Measurements from ENCODE around the gene RIC3. TPM values are rescaled to one million over a fixed set of nuclear protein-coding genes. Genes with fewer than 3 reads are reported as not detected.

RIC3 gene
- total RNA-seq, 2 donors from 2014 or later, result 25.0 to 27.3 TPM

DNA sequence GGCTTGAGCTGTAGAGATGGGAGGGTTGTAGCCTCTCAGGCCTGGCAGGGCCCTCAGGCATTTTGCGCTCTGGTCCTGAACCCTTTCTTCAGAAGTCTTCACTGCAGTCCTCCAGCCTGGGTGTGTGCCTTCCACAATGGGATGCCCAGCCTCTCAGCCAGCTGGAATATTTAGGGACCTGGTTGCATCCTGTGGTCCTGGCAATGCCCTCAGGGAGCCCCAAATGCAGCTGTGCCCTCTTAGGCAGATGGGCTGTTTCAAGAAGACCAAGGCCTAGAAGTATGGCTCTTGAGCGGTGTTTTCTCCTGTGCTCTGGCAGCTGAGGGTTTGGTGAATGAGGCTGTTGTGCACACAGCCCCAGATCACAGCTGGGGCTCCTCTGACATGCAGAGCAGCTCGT, 81.1 kb downstream of the RIC3 start:
- Histone ChIP-seq H3K9me3 (no peaks in the 10 kb centered on the region), H3K4me1 (replicated peaks) (no peaks in the 10 kb centered on the region), H3K27me3 (replicated peaks; ENCODE audit: insufficient read depth) (no peaks in the 10 kb centered on the region), H3K4me3 (no peak overlapping the region), H3K36me3 (no peaks in the 10 kb centered on the region), H3K27ac (no peak overlapping the region)
- intact Hi-C loops (cut with DNase I), result loop anchor here (5.0 kb wide), 1 partner anchor 65 kb away; no protein-coding TSS in a partner anchor
- WGBS, result 88% methylated on average over 3 of the region's 3 CpGs
- DNase-seq (ENCODE audit: low spot score), result no peak
- TF ChIP-seq POLR2A (IDR thresholded peaks at IDR 0.05), result no peak

DNA sequence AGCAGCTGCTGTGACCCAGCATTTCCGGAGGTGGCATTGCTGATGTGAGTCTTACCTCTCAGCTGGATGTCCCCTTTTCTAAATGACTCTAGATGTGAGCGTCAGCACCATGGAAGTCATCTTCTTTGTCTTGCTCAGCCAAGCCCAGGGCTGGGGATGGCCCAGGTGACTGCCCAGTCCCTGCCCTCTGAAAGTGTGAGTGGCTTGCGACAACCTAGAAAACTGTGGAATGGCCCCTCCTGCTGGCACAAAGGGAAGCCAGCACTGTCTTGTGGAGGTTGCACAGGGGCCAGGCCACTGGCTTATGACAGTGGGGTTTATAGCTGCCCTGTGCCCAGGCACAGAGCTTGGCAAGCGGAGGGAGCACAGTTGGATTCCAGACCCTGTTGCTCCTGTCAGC, 81.6 kb downstream of the RIC3 start:
- Histone ChIP-seq H3K27ac (no peak overlapping the region), H3K4me1 (replicated peaks) (no peaks in the 10 kb centered on the region)

DNA sequence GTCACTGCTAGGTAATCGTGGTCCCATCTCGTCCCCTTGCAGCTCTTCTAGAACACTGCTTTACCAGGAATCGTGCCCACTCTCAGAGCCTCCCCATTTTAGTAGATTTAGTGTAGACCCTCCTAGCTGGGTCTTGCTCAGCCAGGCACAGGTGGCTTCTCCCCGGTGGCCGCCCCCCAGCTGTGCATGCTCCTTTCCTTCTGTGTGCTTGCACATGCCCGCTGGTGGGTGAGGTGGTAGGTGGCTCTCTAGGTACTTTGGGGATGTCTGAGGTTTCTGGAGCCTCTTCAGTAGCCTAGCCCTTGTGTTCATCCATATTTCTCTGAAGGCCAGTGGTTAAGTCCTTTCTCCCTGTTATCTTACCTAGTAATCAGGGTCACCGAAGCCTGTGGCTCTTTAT, 82.3 kb downstream of the RIC3 start:
- Histone ChIP-seq H3K4me1 (replicated peaks) (no peaks in the 10 kb centered on the region), H3K27me3 (replicated peaks; ENCODE audit: insufficient read depth) (no peaks in the 10 kb centered on the region), H3K4me3 (no peak overlapping the region), H3K27ac (no peak overlapping the region), H3K36me3 (no peaks in the 10 kb centered on the region), H3K9me3 (no peaks in the 10 kb centered on the region)
- intact Hi-C loops (cut with DNase I), result loop anchor here (5.0 kb wide), 1 partner anchor 64 kb away; no protein-coding TSS in a partner anchor
- no peak for DNase-seq (ENCODE audit: low spot score)
- no peak for TF ChIP-seq POLR2AphosphoS5 (IDR thresholded peaks at IDR 0.05)
- TF ChIP-seq, protein P1, sequence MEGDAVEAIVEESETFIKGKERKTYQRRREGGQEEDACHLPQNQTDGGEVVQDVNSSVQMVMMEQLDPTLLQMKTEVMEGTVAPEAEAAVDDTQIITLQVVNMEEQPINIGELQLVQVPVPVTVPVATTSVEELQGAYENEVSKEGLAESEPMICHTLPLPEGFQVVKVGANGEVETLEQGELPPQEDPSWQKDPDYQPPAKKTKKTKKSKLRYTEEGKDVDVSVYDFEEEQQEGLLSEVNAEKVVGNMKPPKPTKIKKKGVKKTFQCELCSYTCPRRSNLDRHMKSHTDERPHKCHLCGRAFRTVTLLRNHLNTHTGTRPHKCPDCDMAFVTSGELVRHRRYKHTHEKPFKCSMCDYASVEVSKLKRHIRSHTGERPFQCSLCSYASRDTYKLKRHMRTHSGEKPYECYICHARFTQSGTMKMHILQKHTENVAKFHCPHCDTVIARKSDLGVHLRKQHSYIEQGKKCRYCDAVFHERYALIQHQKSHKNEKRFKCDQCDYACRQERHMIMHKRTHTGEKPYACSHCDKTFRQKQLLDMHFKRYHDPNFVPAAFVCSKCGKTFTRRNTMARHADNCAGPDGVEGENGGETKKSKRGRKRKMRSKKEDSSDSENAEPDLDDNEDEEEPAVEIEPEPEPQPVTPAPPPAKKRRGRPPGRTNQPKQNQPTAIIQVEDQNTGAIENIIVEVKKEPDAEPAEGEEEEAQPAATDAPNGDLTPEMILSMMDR (IDR thresholded peaks at IDR 0.05), result no peak
- no peak for TF ChIP-seq POLR2A (IDR thresholded peaks at IDR 0.05)
- 82% methylated on average over 7 of the region's 7 CpGs for WGBS

More for the DNA sequence above, 81.6 kb downstream of the RIC3 start:
- Histone ChIP-seq H3K4me3 (no peak overlapping the region), H3K36me3 (no peaks in the 10 kb centered on the region), H3K9me3 (no peaks in the 10 kb centered on the region), H3K27me3 (replicated peaks; ENCODE audit: insufficient read depth) (no peaks in the 10 kb centered on the region)
- TF ChIP-seq POLR2A (IDR thresholded peaks at IDR 0.05) (no peak), POLR2AphosphoS5 (IDR thresholded peaks at IDR 0.05) (no peak)
- TF ChIP-seq, protein P1 (IDR thresholded peaks at IDR 0.05), result no peak
- no peak for DNase-seq (ENCODE audit: low spot score)
- intact Hi-C loops (cut with DNase I), result loop anchor here (5.0 kb wide), 1 partner anchor 65 kb away; no protein-coding TSS in a partner anchor
- 92% methylated on average over 4 of the region's 4 CpGs for WGBS

DNA sequence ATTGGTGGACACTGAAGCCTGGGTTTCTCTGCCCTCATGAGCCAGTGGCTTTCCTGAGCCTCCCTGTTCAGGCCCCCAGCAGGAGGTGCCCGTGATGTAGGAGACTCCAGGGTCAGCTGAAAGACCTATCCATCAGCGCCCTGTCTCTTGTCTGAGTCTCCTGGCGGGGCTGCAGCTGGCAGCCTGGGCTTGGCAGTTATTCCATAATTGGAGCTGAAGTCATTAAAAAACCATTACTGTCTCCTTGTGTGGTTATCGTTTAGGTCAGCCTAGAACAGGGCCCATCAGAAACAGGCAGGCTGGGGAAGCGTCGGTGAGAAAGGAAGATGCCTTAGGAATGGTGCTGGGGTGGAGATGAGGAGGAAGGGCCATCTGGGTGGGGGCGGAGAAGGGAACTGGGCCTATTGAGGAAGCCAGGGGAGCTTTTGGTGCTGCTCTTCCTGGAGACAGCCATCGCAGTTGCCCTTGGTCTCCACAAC, 82.8 kb downstream of the RIC3 start:
- no peak overlapping the region for H3K4me3 ChIP-seq
- no peaks in the 10 kb centered on the region for H3K4me1 ChIP-seq (replicated peaks)
- H3K27me3 ChIP-seq (replicated peaks; ENCODE audit: insufficient read depth), result no peaks in the 10 kb centered on the region
- TF ChIP-seq POLR2AphosphoS5 (IDR thresholded peaks at IDR 0.05), result no peak
- intact Hi-C loops (cut with DNase I), result loop anchor here (5.0 kb wide), 1 partner anchor 64 kb away; no protein-coding TSS in a partner anchor
- H3K9me3 ChIP-seq, result no peaks in the 10 kb centered on the region
- DNase-seq (ENCODE audit: low spot score), result no peak
- H3K27ac ChIP-seq, result no peak overlapping the region
- no peaks in the 10 kb centered on the region for H3K36me3 ChIP-seq
- 51% methylated on average over 8 of the region's 8 CpGs for WGBS

DNA sequence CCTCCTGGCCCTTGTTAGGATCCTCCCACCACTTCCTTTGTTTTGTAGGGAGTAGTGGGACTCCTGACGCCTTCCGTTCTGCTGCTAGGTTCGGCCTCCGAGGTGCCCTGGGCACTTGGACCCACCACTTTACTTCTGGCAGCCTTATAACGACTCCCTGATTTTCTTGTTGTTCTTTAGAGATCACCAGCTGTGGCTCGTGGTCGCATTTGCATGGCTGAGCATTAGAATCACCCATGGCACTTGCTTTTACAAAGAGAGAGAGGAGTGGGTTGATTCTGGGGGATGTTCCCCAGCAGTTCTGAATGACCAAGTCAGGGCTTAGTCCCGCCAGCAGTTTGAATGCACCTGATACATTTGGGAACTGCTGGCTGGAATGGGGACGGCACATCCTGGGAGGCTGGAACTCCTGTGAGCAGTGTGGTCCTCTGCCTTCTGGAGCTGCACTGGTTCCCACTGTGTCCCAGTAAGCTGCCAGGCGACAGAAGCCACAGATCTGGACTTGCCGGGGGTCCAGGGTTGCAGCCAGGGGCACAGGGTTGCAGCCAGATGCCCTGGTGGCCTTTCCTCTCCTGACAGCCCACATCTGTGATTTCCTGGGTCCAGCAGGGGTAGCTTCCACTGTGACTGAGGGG, 83.7 kb downstream of the RIC3 start:
- no peaks in the 10 kb centered on the region for H3K36me3 ChIP-seq
- no peak overlapping the region for H3K27ac ChIP-seq
- no peak for DNase-seq (ENCODE audit: low spot score)
- intact Hi-C loops (cut with DNase I), result loop anchor here (5.0 kb wide), 1 partner anchor 63 kb away; no protein-coding TSS in a partner anchor
- TF ChIP-seq, protein P1 (IDR thresholded peaks at IDR 0.05), result no peak
- TF ChIP-seq POLR2A (IDR thresholded peaks at IDR 0.05) (no peak), POLR2AphosphoS5 (IDR thresholded peaks at IDR 0.05) (no peak)
- H3K4me1 ChIP-seq (replicated peaks), result no peaks in the 10 kb centered on the region
- no peaks in the 10 kb centered on the region for H3K9me3 ChIP-seq
- no peak overlapping the region for H3K4me3 ChIP-seq
- no peaks in the 10 kb centered on the region for H3K27me3 ChIP-seq (replicated peaks; ENCODE audit: insufficient read depth)
- WGBS, result 80% methylated on average over 11 of the region's 11 CpGs

DNA sequence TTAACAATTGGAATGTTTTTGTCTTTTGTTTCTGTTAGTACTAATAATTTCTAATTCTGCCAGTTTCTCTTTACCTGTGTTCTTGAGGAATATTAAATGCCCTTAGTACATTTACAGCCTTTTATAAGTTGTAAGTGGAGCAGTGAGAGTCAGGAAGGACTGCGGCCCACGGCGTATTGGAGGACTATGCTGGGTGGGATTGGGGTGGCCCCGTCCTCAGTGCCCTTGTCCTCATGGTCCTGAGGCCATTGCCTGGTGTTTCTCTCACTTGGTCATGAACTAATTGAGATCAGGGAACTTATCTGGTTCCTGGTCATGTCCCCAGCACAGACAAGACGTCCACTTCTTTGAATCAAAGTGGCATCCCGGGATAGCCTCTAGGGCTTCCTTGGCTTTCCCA, 84.5 kb downstream of the RIC3 start:
- DNase-seq (ENCODE audit: low spot score), result no peak
- Histone ChIP-seq H3K27ac (no peak overlapping the region), H3K27me3 (replicated peaks; ENCODE audit: insufficient read depth) (no peaks in the 10 kb centered on the region), H3K4me1 (replicated peaks) (no peaks in the 10 kb centered on the region), H3K4me3 (no peak overlapping the region), H3K9me3 (no peaks in the 10 kb centered on the region), H3K36me3 (no peaks in the 10 kb centered on the region)
- intact Hi-C loops (cut with DNase I), result no loop called here
- 94% methylated on average over 6 of the region's 6 CpGs for WGBS
- TF ChIP-seq POLR2A (IDR thresholded peaks at IDR 0.05), result no peak
- TF ChIP-seq, protein P1 (IDR thresholded peaks at IDR 0.05), result no peak
- TF ChIP-seq POLR2AphosphoS5 (IDR thresholded peaks at IDR 0.05), result no peak

Data from prostate gland (tissue), 2 donors.